Hepatocyte (in vitro differentiated cells): ENCODE results near the gene PPP1R2B. TPM values are rescaled to one million over a fixed set of nuclear protein-coding genes. Genes with fewer than 3 reads are reported as not detected.

Source experiments
- DNase-seq: peaks from one replicate; pipeline ENCODE4 v3.0.0-alpha.2; 2016; ENCODE audit warnings: low spot score
- H2AFZ ChIP-seq: fragments of 200-600 bp; sonication (generic); 2 replicates; pipeline ENCODE4 v1.6.0; 2016; ENCODE audit warnings: antibody characterized with exemption, mild to moderate bottlenecking
- H3K27ac ChIP-seq: fragments of 200-600 bp; sonication (generic); 2 replicates; pipeline ENCODE4 v1.5.1; 2016; ENCODE audit warnings: mild to moderate bottlenecking
- H3K27me3 ChIP-seq: fragments of 200-600 bp; sonication (generic); 2 replicates; pipeline ENCODE4 v1.6.1; 2016
- H3K36me3 ChIP-seq: fragments of 200-600 bp; sonication (generic); replicated peaks from 2 replicates; pipeline ENCODE4 v1.5.1; 2016; ENCODE audit warnings: low read depth; ENCODE audit not compliant: insufficient read depth
- H3K4me1 ChIP-seq: fragments of 200-600 bp; sonication (generic); 2 replicates; pipeline ENCODE4 v1.5.1; 2016; ENCODE audit warnings: mild to moderate bottlenecking, moderate library complexity; ENCODE audit not compliant: insufficient read depth
- H3K4me2 ChIP-seq: fragments of 200-600 bp; sonication (generic); 2 replicates; pipeline ENCODE4 v1.6.0; 2016
- H3K4me3 ChIP-seq: fragments of 200-600 bp; sonication (generic); 2 replicates; pipeline ENCODE4 v1.5.1; 2016; ENCODE audit warnings: mild to moderate bottlenecking
- H3K79me2 ChIP-seq: fragments of 200-600 bp; sonication (generic); 2 replicates; pipeline ENCODE4 v1.6.0; 2017; ENCODE audit warnings: mild to moderate bottlenecking
- H3K9me2 ChIP-seq: fragments of 200-600 bp; sonication (generic); replicated peaks from 2 replicates; pipeline ENCODE4 v1.6.0; 2017; ENCODE audit warnings: mild to moderate bottlenecking; ENCODE audit not compliant: insufficient read depth
- H3K9me3 ChIP-seq: fragments of 200-600 bp; sonication (generic); 2 replicates; pipeline ENCODE4 v1.5.1; 2016; ENCODE audit warnings: low read depth, mild to moderate bottlenecking
- H4K20me1 ChIP-seq: fragments of 200-600 bp; sonication (generic); 2 replicates; pipeline ENCODE4 v1.6.0; 2016; ENCODE audit warnings: mild to moderate bottlenecking; ENCODE audit not compliant: insufficient read depth, poor library complexity, severe bottlenecking
- EZH2 ChIP-seq: fragments of 200-600 bp; sonication (generic); IDR thresholded peaks from 2 replicates; pipeline ENCODE4 v1.6.1; 2016; ENCODE audit warnings: antibody characterized with exemption, mild to moderate bottlenecking, borderline replicate concordance
- EZH2phosphoT487 ChIP-seq: fragments of 200-600 bp; sonication (generic); IDR thresholded peaks from one replicate; pipeline ENCODE4 v1.6.1; 2018; ENCODE audit warnings: antibody characterized with exemption, mild to moderate bottlenecking, low read depth, moderate library complexity; ENCODE audit not compliant: unreplicated experiment, severe bottlenecking
- WGBS: methylation state at CpG from one replicate; pipeline ENCODE4 v1.1.6; 2016; ENCODE audit warnings: low lambda C conversion rate; ENCODE audit errors: missing lambda C conversion rate; 5-methylcytosine and 5-hydroxymethylcytosine counted together
- polyA plus RNA-seq: library from polyadenylated mRNA; unstranded; fragments of >200 nt; fragmentation: Nextera tagmentation; extraction: Ambion mirVana; gene quantifications from 2 replicates; pipeline ENCODE4 v1.2.1, GENCODE V29; 2016
- total RNA-seq: library from RNA; depleted of rRNA; stranded (reverse); fragments of >200 nt; gene quantifications from 2 replicates; pipeline ENCODE4 v1.2.3, GENCODE V29; 2014
- TF ChIP-seq, protein P1 (sequence below): fragments of 200-600 bp; sonication (generic); IDR thresholded peaks from 2 replicates; pipeline ENCODE4 v1.5.1; 2016; ENCODE audit warnings: antibody characterized with exemption, mild to moderate bottlenecking; ENCODE audit not compliant: poor library complexity

Gene PPP1R2B
- total and polyA plus RNA-seq, 2 experiments from 2014 or later = not detected

DNA sequence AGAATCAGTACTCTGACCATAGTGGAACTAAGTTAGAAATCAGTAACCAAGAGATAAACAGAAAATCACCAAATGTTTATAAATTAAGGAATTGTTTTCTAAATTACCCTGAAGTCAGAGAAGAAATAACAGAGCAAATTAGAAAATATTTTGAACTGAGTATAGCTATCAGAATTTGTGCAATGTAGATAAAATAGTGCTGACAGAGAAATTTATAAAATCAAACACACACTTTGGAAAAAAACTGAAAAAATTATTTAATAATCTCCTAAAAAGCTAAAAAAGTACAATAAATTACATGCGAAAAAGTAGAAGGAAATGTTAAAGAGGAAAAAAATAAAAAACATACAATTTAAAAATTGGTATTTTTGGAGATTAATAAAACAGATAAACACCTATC is 37.1 kb upstream of the PPP1R2B start:
- Histone ChIP-seq H3K9me2 (no peaks in the 10 kb centered on the region), H3K4me2 (no peak overlapping the region), H2AFZ (no peak overlapping the region), H3K36me3 (no peaks in the 10 kb centered on the region), H3K4me1 (no peaks in the 10 kb centered on the region), H3K4me3 (no peak overlapping the region), H3K9me3 (no peaks in the 10 kb centered on the region), H4K20me1 (no peaks in the 10 kb centered on the region), H3K27me3 (no peaks in the 10 kb centered on the region), H3K27ac (no peak overlapping the region), H3K79me2 (no peaks in the 10 kb centered on the region)
- WGBS = 100% methylated on average over 1 of the region's 1 CpG
- TF ChIP-seq EZH2 (no peak), EZH2phosphoT487 (no peak)
- TF ChIP-seq, protein P1, sequence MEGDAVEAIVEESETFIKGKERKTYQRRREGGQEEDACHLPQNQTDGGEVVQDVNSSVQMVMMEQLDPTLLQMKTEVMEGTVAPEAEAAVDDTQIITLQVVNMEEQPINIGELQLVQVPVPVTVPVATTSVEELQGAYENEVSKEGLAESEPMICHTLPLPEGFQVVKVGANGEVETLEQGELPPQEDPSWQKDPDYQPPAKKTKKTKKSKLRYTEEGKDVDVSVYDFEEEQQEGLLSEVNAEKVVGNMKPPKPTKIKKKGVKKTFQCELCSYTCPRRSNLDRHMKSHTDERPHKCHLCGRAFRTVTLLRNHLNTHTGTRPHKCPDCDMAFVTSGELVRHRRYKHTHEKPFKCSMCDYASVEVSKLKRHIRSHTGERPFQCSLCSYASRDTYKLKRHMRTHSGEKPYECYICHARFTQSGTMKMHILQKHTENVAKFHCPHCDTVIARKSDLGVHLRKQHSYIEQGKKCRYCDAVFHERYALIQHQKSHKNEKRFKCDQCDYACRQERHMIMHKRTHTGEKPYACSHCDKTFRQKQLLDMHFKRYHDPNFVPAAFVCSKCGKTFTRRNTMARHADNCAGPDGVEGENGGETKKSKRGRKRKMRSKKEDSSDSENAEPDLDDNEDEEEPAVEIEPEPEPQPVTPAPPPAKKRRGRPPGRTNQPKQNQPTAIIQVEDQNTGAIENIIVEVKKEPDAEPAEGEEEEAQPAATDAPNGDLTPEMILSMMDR = no peak
- DNase-seq = no peak

DNA sequence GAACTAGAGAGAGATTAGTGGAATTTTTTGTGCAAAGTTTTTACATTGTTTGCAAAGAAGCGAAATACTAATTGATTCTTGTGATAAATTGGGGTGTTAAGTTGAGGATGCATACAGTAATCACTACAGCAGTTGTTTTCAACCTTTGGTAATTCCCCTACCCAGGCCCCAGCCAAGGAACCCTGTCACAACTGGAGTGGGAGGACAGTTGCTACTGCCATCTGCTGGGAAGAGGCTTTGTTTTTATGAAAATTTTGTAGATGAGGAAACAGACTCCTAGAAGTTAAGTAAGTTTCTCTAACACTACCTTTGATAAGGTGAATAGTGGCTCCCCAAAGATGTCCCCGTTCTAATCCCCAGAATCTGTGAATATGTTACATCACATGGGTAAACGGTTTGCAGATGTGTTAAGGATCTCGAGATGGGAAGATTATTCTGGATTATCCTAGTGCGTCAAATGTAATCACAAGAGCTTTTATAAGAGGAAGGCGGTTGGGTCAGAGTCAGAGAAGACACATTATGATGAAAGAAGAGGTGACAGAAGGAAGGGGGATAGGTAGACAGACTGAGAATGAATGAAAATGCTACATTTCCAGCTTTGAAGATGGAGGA is 34.0 kb upstream of the PPP1R2B start:
- Histone ChIP-seq H3K9me2 (no peaks in the 10 kb centered on the region), H2AFZ (no peak overlapping the region), H4K20me1 (no peaks in the 10 kb centered on the region), H3K27me3 (no peaks in the 10 kb centered on the region), H3K36me3 (no peaks in the 10 kb centered on the region), H3K27ac (no peak overlapping the region), H3K4me1 (no peaks in the 10 kb centered on the region), H3K4me3 (no peak overlapping the region), H3K9me3 (no peaks in the 10 kb centered on the region), H3K4me2 (no peak overlapping the region), H3K79me2 (no peaks in the 10 kb centered on the region)
- WGBS = 54% methylated on average over 6 of the region's 6 CpGs
- peak; percentile 61 for DNase-seq
- TF ChIP-seq, protein P1 = peak; percentile 62
- TF ChIP-seq EZH2 = no peak

DNA sequence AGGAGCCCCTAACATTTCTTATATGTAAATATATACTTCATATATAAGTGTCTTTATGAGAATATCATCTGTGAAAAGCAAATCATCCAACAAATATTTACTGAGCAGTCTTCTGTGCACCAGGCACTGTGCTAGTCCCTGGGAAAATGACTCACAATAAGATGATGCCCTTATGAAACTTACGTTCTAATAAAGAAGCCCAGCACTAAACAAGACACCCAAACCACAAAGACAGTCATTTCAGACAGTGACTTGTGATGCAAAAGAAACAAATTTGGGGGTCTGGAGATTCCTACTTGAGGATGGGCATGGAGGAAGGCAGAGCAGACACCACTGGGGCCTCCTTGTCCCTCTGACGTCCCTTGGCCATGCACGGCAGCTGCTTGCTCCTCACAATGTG is 30.6 kb upstream of the PPP1R2B start:
- H2AFZ ChIP-seq = no peak overlapping the region
- WGBS = 91% methylated on average over 3 of the region's 3 CpGs
- TF ChIP-seq EZH2 = no peak
- TF ChIP-seq EZH2phosphoT487 = no peak
- TF ChIP-seq, protein P1 = no peak

More for the DNA sequence above, 30.6 kb upstream of the PPP1R2B start:
- no peaks in the 10 kb centered on the region for H3K9me3 ChIP-seq
- H3K9me2 ChIP-seq = no peaks in the 10 kb centered on the region
- DNase-seq = no peak
- no peak overlapping the region for H3K4me3 ChIP-seq
- no peaks in the 10 kb centered on the region for H3K27me3 ChIP-seq
- H3K4me1 ChIP-seq = no peaks in the 10 kb centered on the region
- no peak overlapping the region for H3K27ac ChIP-seq
- H3K79me2 ChIP-seq = no peaks in the 10 kb centered on the region
- H3K36me3 ChIP-seq = no peaks in the 10 kb centered on the region
- H4K20me1 ChIP-seq = no peaks in the 10 kb centered on the region
- no peak overlapping the region for H3K4me2 ChIP-seq
